Midbrain (tissue), 1 donor: ENCODE data around the gene NAXD.
A peak's percentile ranks its signal among the peaks of the same experiment; 100 is the strongest.
"Not testable (repeated sequence)": the region's sequence is repeated elsewhere in the genome, so short reads cannot be mapped to it uniquely, and the experiment has no call there.

Source experiments
- DNase-seq: peaks from one replicate; lab custom pipeline; 2025; lab: John Stamatoyannopoulos, UW

The NAXD gene

GRCh38 chr13:110593430-110594130 lies 21.8 kb upstream of the NAXD start:
- DNase-seq: peak; percentile 72

GRCh38 chr13:110597041-110597689 lies 18.2 kb upstream of the NAXD start:
- no peak for DNase-seq

GRCh38 chr13:110600261-110600819 lies 15.0 kb upstream of the NAXD start:
- DNase-seq: no peak

GRCh38 chr13:110600980-110601379 lies 14.4 kb upstream of the NAXD start:
- DNase-seq: no peak

GRCh38 chr13:110605132-110605531 lies 10.2 kb upstream of the NAXD start:
- no peak for DNase-seq

GRCh38 chr13:110606281-110606680 lies 9.1 kb upstream of the NAXD start:
- DNase-seq: not testable (repeated sequence)

- no peak for DNase-seq
Observed at GRCh38 chr13:110607675-110608224, 7.6 kb upstream of the NAXD start.

- no peak for DNase-seq
Observed at GRCh38 chr13:110610955-110611595, 4.3 kb upstream of the NAXD start.

GRCh38 chr13:110615005-110615321 lies 382 bp upstream of the NAXD start:
- no peak for DNase-seq

- no peak for DNase-seq
Observed at GRCh38 chr13:110616103-110617101, 1.1 kb downstream of the NAXD start.

- peak; percentile 22 for DNase-seq
Observed at GRCh38 chr13:110617321-110618072, 2.2 kb downstream of the NAXD start.

GRCh38 chr13:110618167-110618566 lies 2.8 kb downstream of the NAXD start:
- no peak for DNase-seq

GRCh38 chr13:110618780-110619179 lies 3.4 kb downstream of the NAXD start:
- no peak for DNase-seq

GRCh38 chr13:110620596-110620995 lies 5.3 kb downstream of the NAXD start:
- DNase-seq: no peak

- DNase-seq: no peak
Observed at GRCh38 chr13:110624766-110625756, 9.7 kb downstream of the NAXD start.

- no peak for DNase-seq
Observed at GRCh38 chr13:110625771-110626321, 10.5 kb downstream of the NAXD start.

- no peak for DNase-seq
Observed at GRCh38 chr13:110626521-110626920, 11.2 kb downstream of the NAXD start.

- DNase-seq: no peak
Observed at GRCh38 chr13:110627351-110627750, 12.0 kb downstream of the NAXD start.
